Hepatocyte (in vitro differentiated cells): ENCODE data around the gene MCM5.

Source experiments
- EZH2 ChIP-seq: fragments of 200-600 bp; sonication (generic); IDR thresholded peaks from 2 replicates; pipeline ENCODE4 v1.6.1; 2016; ENCODE audit warnings: antibody characterized with exemption, mild to moderate bottlenecking, borderline replicate concordance
- EZH2phosphoT487 ChIP-seq: fragments of 200-600 bp; sonication (generic); IDR thresholded peaks from one replicate; pipeline ENCODE4 v1.6.1; 2018; ENCODE audit warnings: antibody characterized with exemption, mild to moderate bottlenecking, low read depth, moderate library complexity; ENCODE audit not compliant: unreplicated experiment, severe bottlenecking
- TF ChIP-seq, protein P1 (sequence below): fragments of 200-600 bp; sonication (generic); IDR thresholded peaks from 2 replicates; pipeline ENCODE4 v1.5.1; 2016; ENCODE audit warnings: antibody characterized with exemption, mild to moderate bottlenecking; ENCODE audit not compliant: poor library complexity

- TF ChIP-seq, protein P1, sequence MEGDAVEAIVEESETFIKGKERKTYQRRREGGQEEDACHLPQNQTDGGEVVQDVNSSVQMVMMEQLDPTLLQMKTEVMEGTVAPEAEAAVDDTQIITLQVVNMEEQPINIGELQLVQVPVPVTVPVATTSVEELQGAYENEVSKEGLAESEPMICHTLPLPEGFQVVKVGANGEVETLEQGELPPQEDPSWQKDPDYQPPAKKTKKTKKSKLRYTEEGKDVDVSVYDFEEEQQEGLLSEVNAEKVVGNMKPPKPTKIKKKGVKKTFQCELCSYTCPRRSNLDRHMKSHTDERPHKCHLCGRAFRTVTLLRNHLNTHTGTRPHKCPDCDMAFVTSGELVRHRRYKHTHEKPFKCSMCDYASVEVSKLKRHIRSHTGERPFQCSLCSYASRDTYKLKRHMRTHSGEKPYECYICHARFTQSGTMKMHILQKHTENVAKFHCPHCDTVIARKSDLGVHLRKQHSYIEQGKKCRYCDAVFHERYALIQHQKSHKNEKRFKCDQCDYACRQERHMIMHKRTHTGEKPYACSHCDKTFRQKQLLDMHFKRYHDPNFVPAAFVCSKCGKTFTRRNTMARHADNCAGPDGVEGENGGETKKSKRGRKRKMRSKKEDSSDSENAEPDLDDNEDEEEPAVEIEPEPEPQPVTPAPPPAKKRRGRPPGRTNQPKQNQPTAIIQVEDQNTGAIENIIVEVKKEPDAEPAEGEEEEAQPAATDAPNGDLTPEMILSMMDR: no peak
- no peak for TF ChIP-seq EZH2phosphoT487
- no peak for TF ChIP-seq EZH2
Observed at GRCh38 chr22:35377735-35378134, 22.2 kb upstream of the MCM5 start.
